ENCODE results near the gene STK11IP.
"Not testable (repeated sequence)": the region's sequence is repeated elsewhere in the genome, so short reads cannot be mapped to it uniquely, and the experiment has no call there.

Gene STK11IP

DNA sequence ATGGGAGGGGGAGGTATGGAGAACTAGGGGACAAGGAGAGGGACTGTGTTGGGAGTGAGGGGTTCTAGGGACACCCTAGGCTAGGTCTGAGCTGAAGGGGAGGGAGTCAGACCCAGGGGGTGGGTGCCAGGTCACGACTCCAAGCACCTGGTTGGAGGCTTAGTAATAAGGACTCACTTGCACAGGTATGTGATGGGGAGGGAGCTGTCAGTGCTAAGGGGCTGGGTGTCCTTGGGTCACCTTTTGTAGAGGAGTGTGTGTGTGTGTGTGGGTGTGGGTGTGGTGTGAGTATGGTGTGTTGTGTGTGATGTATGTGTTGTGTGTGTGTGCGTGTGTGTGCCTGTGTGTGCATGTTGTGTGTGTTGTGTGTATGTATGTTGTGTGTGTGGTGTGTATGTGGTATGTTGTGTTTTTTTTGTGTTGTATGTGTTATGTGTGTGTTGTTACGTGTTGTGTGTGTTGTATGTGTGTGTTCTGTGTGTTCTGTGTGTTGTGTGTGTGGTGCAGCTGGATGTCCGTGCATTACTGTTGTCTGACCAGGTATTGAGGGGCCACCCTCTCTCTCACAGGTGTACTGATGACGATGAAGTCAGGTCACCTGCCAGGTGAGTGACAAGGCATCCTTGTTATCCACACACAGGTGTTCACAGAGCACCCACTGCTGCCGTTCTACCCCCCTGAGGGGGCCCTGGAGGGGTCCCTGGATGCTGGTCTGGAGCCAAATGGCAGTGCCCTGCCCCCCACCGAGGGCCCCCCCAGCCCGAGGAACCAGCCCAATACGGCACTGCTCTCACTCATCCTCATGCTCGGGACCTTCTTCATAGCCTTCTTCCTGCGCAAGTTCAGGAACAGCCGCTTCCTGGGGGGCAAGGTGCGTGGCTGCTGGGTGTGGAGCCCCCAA lies 39.5 kb downstream of the STK11IP start:
- DNase-seq: no peak

DNA sequence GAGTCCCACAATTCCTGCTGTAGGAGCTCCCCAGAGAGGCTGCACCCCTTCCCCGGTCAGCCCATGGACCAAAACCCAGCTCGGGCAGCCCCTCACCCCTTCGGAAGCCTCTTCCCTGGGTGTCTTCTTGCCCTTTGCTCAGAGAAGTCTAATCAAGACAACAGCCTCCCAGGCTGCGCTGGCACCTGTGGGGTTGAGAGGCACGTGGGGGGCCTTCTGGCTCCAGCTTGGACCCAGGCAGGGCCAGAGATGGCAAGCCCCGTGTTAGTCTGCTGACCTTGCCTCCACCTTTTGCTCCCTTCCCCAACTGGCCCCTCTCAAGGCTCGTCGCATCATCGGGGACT lies 40.2 kb downstream of the STK11IP start:
- no peak for DNase-seq

DNA sequence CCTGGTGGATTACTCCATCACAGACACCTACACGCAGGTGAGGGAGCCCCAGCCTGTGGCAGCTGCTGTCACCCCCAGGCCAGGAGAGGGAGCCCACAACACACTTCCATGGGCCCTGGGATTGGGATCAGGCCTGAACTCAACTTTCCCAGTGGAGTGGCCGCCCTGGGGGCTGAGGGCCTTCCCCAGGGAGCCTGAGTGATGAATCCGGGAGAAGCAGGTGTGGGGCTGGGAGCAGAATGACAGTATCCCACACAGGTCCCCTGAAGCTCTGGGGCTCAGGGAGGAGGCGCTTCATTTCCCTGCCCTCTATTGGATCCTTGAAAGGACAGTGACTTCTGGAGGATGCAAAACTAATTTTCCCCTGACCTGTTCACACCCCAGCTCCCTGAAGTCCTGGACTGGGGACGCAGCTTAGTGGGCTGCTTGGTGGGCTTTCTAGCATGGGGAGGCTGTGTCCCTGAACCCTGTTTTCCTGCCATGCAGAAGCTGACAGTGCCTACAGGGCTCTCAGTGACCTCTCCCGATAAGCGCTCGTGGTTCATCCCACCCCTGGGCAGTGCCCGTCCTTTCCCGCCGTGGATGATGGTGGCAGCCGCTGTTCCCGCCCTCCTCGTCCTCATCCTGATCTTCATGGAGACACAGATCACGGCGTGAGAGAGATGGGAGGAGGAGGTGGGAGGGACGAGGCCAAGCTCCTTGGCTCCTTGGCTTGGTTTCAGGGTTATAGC lies 40.7 kb downstream of the STK11IP start:
- no peak for DNase-seq

DNA sequence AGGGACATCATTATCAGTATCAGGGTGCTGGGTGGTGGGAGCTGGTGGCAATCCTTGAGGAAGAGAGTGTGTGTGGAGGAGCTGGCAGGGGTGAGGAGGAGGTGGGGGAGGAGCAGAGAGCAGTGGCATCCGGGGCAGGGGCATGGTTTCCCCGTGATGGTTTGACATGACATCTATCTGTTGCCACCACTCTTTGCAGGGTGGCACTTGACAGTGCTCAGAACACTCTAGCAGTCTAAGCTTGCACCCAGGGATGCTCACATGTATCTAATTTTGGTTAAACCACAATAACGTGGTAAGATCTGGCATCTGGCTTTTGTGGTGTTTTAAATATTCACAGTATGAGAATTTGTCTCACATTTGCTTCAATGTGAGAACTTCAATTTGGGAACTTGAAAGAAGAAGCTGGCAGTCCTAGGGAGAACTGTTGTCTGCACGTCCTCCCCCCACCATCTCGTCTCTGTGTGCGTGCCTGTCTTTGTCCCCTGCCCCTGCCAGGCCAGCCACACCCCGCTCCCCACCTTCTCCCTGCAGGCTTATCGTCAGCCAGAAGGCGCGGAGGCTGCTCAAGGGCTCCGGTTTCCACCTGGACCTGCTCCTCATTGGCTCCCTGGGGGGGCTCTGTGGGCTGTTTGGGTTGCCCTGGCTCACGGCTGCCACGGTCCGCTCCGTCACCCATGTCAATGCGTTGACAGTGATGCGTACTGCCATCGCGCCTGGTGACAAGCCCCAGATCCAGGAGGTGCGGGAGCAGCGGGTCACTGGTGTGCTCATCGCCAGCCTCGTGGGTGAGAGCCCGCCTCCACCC lies 41.5 kb downstream of the STK11IP start:
- no peak for DNase-seq

DNA sequence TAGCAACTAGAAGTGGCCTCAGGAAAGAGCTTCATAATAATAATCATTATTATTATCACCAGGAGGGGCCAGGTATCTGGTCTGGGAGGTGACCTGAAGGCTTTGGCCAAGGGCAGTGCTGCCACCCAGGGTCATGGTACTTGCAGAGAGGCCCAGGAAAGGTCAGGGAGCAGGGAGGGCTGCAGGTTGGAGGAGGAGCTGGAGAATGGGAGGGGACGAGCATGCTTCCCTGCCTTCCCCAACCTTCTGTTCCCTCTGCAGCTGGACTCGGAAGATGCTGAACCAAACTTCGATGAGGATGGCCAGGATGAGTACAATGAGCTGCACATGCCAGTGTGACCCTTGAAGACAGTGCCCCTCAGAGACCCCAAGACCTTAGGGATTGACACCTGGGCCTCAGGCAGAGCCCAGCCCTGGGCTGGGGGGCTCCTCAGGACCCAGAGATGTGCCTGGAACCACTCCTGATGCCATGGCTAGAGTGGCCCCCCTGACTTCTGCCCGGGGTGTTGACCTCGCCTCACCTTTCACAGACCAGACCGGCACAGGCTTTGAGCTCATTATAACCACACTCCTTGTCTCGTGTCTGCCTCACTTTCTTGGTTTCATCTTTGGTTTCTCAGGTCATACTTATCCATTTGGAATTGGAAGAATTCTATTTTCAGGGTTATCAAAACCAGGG lies 43.9 kb downstream of the STK11IP start:
- DNase-seq: no peak

DNA sequence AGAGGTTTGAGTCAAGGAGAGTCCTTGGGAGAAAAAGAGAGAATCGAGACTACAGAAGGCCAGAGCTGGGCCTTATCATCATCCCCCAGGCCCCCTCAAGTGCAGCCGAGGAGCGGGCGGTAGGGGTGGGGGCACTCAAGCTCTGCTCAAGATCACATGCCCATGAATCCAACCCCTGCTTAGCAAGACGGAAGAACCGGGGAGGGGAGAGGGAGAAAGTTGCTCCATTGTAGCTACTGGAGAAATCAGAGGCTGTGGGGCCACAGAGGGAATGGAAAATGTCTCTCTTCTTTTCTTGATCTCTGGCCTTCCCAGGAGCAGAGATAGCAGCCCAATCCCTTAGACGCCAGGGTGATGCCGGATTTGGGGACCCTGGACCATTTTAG lies 44.4 kb downstream of the STK11IP start:
- no peak for DNase-seq

DNA sequence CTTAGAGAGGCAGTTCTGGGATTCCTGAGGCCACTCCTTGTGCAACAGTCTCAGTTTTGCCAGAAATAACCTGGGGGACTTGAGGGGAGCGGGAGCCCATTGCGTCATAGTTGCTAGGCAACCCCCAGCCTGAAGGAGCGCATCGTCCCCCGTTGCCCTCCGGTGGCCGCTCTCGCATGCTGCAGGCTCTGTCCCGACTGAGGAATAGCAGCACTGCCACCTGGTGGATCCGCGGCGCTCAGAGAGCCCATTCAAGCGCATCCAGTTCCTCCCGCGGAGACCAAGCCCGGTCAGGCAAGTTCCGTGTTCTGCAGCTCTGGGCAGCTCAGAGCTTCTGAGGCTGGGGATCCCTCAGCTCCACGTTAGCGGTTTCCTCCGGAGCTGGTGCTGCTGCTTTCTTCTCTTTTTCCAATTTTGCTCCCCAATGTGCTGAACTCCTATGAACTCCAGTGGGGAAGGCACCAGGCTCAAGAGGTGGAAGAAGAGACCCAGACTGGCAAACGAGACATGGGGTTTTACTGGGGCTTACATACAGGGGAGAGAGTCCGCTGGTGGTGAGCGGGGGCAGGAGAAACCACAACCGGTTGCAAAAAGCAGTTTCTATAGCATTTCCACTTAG lies 44.9 kb downstream of the STK11IP start:
- peak; percentile 86 for DNase-seq

DNA sequence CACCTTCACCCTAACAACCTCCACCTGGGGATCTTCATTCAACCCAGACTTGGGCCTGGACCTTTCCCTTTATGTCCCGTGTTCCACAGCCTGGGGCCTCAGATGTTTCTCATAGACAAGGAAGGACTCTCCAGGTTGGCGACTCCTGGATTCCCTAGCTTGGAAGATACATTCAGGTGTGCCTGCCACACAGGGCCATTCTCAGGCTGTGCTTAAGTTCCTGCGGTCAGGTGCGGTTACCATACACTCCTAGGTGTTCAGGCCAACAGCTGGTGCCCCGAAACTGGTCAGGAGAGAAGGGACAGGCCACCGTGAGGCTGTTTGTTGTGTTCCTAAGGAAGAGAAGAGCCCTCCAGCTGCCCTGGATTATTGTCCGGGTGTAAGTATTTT lies 45.4 kb downstream of the STK11IP start:
- no peak for DNase-seq

DNA sequence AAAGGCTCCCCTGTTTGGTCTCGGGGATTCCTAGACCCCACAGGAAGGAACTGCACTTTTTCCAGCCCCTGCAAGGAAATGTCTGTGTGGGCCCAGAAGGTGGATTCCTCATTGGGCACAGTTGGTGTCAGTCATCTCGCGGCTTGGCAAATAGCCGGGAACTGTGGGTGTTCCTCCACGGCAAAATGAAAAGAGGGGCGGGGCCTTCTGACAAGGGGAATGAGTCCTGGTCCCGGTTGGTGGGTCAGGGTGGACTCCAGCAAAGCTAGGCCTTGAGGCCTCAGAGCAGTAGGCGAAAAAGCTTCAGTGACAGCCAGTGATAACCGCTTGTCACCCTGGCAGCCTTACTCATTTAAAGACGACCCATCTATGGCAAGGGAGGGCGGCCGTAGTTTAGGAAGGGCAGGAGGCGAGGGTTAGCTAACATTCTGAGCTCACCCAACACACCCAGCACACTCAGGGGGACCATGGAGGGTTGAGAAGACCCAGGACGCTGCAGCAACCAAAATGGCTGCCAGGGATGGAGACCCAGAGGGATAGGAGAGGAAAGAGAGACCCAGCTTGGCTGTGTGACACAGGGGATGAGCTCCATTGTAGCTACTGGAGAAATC lies 46.2 kb downstream of the STK11IP start:
- no peak for DNase-seq

DNA sequence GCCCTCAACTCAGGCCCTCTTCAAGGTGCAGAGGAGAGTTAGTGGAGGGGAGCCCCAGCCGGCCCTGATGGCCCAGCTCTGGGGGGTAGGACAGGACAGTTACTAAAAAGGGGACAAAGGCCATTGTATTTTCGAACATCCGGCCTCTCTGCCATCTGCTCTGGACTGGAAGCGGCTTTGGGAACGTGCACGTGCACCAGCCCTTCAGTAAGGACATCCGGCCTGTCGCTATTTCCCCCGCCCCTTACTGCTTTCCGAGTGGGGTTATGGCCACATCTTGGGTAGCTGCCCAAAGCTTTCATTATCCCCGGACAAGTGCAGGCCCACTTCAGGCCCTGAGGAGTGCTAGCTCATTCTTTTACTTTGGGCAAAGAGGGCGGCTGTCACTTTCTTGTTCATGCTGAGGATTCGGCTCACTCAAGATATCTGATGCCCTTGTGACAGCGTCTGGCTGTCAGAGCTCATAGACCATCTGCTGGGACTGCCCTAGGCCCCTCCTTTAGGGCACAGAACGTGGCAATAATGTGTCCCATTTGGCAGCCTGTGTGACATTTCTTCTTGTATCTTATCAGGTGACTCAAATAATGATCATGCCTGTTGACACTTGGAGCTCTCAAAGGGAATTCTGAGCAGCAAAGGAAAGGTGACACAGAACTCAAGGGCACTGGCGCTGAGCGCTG lies 47.3 kb downstream of the STK11IP start:
- no peak for DNase-seq

DNA sequence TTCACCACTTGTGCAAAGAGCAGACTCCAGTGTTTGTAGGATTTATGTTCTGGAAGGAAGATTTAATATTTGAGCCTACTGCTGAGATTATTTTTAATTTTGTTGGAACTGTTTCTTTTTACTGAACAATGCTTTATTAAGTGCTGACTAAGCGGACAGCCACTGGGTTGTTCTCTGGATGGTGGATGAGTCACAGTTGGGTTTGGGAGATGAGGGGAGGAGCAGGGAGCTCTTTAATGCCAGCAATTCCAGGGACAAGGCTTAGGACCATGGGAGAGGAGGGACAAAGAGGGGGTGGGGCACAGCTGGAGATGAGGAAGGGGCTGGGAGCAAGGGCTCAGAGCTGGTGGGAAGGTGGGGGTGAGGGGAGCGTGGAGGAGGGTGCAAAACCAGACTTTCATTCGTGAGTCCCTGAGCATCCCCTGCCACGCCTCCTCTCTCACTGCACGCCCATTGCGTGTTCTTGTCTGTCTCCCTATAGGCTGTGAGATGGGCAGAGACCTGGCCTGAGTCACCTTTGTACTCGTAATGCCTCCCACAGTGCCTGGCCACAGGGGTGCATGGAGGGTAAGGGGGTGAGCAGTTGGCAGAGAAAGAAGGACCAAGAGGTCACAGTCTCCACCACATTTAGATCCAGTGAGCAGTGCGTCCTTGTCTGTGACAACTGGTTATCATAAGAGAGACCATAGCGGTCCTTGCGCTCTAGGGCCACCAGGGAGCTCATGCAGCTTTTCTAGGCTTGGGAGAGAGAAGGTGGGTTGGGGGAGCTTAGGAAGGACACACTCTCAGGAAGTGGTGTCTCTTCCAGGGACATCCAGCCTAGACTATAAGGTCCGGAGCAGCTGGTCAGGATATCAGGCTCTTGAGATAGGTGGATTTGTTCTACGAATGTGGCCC lies 48.2 kb downstream of the STK11IP start:
- DNase-seq: no peak

DNA sequence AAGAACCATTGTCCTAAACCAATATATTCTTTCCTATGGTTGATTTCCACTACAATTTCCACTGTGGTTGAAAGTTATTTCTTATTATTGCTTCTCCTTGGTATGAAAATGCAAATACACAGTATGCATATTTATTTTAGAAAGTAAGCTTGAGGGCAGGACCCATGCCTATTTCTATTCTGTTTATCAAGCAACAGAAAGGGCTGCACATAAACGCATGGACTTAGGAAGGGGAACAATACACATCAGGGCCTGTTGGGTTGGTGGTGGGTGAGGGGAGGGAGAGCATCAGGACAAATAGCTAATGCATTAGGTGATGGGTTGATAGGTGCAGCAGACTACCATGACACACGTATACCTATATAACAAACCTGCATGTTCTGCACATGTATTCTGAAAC lies 50.5 kb downstream of the STK11IP start:
- DNase-seq: no peak

DNA sequence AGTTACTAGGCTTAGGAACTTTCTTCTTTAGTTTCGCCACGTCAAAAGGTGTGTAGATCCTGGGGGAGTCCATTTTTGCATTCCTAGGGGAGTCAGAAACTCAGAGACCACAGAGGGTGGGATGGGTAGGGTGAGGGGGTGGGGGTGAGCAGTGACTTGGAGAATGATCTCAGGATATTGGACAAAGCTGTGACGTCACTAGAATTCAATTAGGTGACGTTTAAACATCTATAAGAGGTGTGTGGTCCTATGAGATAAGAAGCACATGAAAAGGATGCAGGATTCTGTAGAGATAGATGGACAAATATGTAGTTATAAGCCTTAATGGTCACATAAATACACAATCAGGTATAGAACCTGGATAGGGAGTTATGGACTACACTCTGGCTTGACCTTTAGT lies 51.3 kb downstream of the STK11IP start:
- no peak for DNase-seq

DNA sequence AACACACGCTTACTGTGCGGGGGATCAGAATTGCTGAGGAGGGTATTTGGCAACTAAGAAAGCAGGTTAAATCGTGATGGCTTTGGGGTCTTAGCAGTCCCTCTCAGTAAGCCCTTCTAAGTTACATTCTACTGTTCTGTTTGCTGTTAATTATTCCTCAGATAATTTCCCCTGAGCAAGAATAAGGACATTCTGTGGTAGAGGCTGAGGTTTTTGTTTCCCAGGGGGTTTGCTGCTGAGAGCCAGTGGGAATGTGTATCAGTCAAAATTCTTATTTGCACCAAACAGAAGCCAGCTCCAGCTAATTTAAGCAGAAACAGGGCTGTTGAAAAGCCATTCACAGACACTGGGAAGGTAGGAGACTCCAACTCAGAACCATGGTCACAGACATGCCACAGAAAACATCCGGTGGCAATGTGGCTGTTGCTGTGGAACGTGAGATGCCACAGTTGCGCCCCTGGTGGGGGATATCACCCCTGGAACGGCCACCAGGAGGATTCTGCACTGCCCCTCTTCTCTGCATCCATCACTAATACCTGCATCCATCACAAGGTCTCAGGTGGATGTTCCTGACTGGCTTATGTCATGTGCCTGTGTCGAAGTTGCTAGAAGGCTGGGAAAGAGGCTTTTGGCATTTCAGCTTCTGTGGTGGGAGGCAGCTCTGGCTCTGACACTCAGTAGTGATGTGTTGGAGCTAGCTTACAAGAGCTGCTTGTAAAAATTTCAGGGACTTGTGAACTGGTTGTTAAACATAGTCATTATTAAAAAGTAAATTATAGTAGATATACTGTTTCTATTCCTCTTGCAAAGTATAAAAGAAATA lies 53.0 kb downstream of the STK11IP start:
- DNase-seq: no peak

DNA sequence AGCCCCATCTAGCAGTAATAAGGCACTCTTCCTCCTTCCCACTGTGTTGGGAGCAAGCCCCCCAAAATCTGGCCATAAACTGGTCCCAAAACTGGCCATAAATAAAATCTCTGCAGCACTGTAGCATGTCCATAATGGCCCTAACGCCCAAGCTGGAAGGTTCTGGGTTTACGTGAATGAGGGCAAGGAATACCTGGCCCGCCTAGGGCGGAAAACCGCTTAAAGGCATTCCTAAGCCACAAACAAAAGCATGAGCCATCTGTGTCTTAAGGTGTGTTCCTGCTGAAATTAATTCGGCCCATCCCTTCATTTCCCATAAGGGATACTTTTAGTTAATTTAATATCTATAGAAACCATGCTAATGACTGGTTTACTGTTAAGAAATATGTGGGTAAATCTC lies 54.0 kb downstream of the STK11IP start:
- not testable (repeated sequence) for DNase-seq

DNA sequence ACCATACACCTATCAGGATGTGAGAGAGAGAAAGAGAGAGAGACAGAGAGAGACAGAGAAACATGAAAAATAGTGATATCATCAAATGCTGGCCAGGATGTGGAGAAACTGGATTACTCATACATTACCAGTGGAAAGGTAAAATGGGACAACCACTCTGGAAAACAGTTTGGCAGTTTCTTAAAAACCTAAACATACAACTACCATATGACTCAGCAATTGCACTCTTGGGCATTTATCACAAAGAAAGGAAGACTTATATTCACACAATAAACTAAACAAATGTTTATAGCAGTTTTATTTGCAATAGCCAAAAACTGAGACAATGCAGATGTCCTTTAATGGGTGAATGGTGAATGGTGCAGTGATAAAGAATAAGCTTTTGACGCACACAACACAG lies 58.9 kb downstream of the STK11IP start:
- no peak for DNase-seq

DNA sequence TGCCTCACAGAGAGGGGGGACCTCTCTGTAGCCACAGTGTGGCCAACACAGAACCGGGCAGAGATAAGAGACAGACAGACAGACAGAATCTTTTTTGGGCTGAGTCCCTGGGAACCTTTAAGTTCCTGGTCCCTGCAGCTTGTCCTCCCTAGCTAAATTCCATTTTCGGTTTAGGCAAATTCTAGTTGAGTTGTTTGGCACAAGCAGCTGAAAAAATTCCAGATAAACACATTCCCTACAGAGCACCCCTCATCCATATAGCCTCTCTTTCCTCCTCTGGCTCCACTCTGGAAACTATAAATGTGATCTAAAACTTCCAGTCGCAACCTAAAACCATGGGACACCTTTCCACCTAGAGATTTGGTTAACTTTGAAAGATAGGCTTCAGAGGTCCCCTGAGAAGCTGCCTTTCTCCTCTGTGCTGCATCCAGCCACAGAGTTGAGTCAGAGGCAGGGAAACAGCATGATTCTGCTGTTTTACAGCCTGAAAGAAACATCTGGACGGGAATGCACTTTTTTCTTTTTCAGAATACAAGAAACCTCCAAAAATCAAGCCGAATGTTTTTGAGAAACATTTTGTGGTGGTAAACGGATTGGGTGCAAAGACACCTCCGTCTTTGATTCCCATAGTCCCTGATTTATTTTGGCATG lies 60.7 kb downstream of the STK11IP start:
- DNase-seq: no peak

DNA sequence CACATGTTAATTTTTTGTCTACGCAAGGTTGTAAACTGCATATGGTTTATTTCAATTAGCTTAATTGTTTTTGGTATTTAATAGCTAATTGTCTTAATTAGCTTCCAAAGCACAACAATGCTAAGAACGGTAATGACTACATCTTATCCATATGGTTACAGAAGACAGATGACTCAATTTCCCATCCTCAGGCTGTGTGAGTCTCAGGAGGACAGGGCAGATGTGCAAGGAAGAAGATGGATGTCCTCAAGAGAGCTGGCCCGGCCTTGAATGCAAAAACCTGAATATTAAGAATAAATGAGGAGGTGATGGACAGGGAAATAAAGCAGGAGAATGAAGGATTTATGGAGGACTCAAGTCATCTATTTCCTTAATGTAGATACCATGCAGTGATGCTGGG lies 61.2 kb downstream of the STK11IP start:
- no peak for DNase-seq

Measured in NK-92 treated with Interleukin-12 subunit alpha and Interleukin-12 subunit beta, amount 100 ng/mL, for 24 hours (cell line).